NCI-H2107 treated with DMSO at 0.1 percent for 48 hours (cell line): ENCODE measurements around the gene ABCG1.

ENCODE experiments used
- DNase-seq: peaks from one replicate; lab custom pipeline; 2025; ENCODE audit not compliant: unreplicated experiment; lab: John Stamatoyannopoulos, UW

The ABCG1 gene

GRCh38 chr21:42303443-42303842, 84.5 kb downstream of the ABCG1 start:
- DNase-seq = no peak

- DNase-seq = no peak
Measured at GRCh38 chr21:42304556-42305454, 85.9 kb downstream of the ABCG1 start.

- no peak for DNase-seq
Measured at GRCh38 chr21:42305707-42306147, 86.8 kb downstream of the ABCG1 start.

GRCh38 chr21:42306366-42307035, 87.6 kb downstream of the ABCG1 start:
- DNase-seq = peak; percentile 82

GRCh38 chr21:42307106-42307505, 88.2 kb downstream of the ABCG1 start:
- DNase-seq = peak; percentile 61

- no peak for DNase-seq
Measured at GRCh38 chr21:42308161-42308913, 89.4 kb downstream of the ABCG1 start.

GRCh38 chr21:42308914-42309752, 90.2 kb downstream of the ABCG1 start:
- DNase-seq = no peak

- DNase-seq = peak; percentile 83
Measured at GRCh38 chr21:42309753-42310213, 90.8 kb downstream of the ABCG1 start.

GRCh38 chr21:42310411-42311001, 91.6 kb downstream of the ABCG1 start:
- no peak for DNase-seq

- DNase-seq = no peak
Measured at GRCh38 chr21:42311160-42311559, 92.2 kb downstream of the ABCG1 start.

- DNase-seq = no peak
Measured at GRCh38 chr21:42311816-42312625, 93.1 kb downstream of the ABCG1 start.

GRCh38 chr21:42312626-42313104, 93.7 kb downstream of the ABCG1 start:
- DNase-seq = peak; percentile 86

GRCh38 chr21:42313501-42313969, 94.6 kb downstream of the ABCG1 start:
- DNase-seq = peak; percentile 92

- DNase-seq = peak; percentile 30
Measured at GRCh38 chr21:42314616-42315295, 95.8 kb downstream of the ABCG1 start.

- DNase-seq = peak; percentile 95
Measured at GRCh38 chr21:42315296-42315891, 96.5 kb downstream of the ABCG1 start, which contains the start of gene TFF3. Gene TFF3 (minus strand): TSS chr21:42315409. CDS start chr21:42315374, 35 bp downstream.

- peak; percentile 85 for DNase-seq
Measured at GRCh38 chr21:42316891-42317290, 98.0 kb downstream of the ABCG1 start.

- peak; percentile 96 for DNase-seq
Measured at GRCh38 chr21:42317341-42317741, 98.4 kb downstream of the ABCG1 start.
